HG02623 (cell line): Measurements from ENCODE around the gene ZDHHC11.
"Not testable (repeated sequence)": the region's sequence is repeated elsewhere in the genome, so short reads cannot be mapped to it uniquely, and the experiment has no call there.

Experiments used
- ATAC-seq: cut with Tn5 transposase; IDR thresholded peaks from one replicate; pipeline ENCODE4 v1.9.1; 2021; ENCODE audit warnings: moderate library complexity; ENCODE audit not compliant: unreplicated experiment

Gene ZDHHC11

GRCh38 chr5:778967-779366 is 71.8 kb downstream of the ZDHHC11 start:
- not testable (repeated sequence) for ATAC-seq

DNA sequence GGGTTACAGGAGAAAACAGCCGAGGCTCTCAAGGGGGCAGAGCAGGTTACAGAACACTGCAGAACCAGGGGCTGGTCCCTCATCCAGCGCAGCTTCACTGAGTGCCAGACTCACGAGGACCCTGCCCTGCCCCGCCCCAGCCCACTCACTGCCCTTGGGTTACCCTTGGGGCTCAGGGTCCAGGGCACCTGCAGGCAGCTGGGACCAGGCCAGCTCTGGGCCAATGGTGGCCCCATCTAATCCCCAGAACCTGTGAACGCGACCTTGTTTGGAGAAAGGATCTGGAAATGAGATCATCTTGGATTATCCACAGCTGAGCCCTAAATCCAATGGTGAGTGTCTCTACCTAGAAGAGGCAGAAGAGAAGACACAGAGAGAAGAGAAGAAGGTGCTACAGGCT is 72.4 kb downstream of the ZDHHC11 start:
- not testable (repeated sequence) for ATAC-seq

DNA sequence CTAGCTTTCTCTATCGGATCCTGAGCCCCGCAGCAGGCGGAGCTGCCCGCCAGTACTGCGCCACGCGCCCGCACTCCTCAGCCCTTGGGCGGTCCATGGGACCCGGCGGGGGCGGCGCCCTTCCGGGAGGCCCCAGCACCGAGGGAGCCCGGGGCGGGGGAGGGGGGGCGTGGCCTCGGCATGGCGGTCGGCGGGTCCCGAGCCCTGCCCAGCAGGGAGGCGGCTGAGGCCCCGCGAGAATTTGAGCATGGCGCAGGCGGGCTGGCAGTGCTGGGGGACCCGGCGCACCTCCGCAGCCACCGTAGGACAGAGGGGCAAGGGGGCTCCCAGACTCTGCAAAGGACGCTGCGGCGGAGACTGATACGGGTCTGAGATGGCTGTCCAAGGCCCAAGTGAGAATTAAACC is 73.0 kb downstream of the ZDHHC11 start:
- no peak for ATAC-seq

- ATAC-seq: no peak
These were observed 73.7 kb downstream of the ZDHHC11 start for GRCh38 chr5:776862-777711.

DNA sequence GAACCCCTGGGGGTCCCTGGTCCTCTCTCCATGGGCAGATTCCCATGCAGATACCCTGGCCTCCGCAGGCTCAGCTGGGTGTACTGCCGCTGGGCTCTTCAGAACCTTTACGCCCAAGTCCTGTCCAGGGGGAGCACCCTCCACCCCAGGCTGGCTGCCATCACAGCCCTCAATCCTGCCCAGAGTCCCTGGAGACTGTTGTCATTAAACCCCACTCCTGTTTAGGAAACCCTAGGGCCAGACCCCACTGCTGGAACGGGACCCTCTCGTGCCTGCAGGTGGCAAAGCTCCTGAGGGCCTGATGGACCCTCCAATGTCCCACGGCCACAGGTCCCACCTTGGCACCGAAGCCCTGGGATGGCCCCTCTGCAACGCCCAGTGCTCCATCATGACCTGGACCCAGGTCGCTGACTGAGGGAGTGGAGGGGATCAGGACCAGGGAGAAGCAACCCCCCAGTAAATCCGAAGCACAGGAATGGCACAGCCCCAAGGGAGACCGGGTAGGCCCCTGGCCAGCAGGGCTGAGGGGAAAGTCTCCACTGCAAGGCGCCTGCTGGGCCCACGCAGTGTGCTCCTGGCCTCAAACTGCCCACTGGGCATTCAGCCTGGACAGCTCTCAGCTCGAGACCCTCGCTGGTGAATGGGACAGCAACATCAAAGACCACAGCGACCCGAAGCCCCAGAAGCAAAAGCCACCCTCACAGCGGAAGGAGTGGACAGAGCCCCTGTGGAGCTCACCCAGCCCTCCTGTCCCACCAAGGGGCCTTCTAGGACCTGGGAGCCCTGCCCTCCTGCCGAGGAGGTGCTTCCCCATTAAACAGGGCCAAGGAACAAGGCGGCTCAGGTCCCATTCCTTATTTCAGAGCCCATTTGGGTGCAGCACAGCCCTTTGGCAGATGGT is 74.6 kb downstream of the ZDHHC11 start:
- no peak for ATAC-seq

- ATAC-seq: not testable (repeated sequence)
These were observed 75.2 kb downstream of the ZDHHC11 start for GRCh38 chr5:775595-775960.

GRCh38 chr5:774854-775505 is 75.8 kb downstream of the ZDHHC11 start:
- not testable (repeated sequence) for ATAC-seq

DNA sequence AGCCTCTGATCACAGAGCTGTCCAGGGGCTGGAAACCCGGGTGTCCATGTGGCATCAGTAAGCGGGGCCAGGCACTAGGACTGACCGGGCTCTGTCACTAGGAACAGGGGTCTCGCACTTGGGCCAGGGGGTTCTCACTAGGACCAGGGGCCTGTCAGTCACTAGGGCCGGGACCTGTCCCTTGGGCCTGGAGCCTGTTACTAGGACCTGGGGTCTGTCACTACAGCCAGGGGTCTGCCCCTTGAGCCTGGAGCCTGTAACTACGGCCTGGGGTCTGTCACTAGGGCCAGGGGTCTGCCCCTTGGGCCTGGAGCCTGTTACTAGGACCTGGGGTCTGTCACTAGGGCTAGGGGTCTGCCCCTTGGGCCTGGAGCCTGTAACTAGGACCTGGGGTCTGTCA is 76.5 kb downstream of the ZDHHC11 start:
- not testable (repeated sequence) for ATAC-seq

- ATAC-seq: no peak
These were observed 77.1 kb downstream of the ZDHHC11 start for GRCh38 chr5:773517-774264.

DNA sequence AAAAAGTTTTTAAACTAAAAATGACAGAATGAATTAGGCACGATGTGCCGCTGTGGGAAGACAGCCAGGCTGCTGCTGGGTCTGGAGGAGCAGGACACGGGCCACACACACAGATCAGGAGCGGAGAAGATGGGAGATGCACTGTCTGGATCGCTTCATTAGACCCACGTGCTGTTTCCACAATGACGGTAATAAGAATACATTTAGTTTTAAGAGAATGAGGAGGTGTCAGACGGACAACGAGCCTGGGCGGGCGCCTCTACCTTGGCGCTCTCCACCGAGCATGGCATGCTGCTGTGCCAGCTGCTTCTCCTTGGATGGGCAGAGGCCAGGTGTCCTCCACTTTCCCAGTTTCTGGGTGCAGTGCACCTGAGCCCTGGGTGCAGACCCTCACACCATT is 77.9 kb downstream of the ZDHHC11 start:
- not testable (repeated sequence) for ATAC-seq

- ATAC-seq: not testable (repeated sequence)
These were observed 78.3 kb downstream of the ZDHHC11 start for GRCh38 chr5:772547-772890.

DNA sequence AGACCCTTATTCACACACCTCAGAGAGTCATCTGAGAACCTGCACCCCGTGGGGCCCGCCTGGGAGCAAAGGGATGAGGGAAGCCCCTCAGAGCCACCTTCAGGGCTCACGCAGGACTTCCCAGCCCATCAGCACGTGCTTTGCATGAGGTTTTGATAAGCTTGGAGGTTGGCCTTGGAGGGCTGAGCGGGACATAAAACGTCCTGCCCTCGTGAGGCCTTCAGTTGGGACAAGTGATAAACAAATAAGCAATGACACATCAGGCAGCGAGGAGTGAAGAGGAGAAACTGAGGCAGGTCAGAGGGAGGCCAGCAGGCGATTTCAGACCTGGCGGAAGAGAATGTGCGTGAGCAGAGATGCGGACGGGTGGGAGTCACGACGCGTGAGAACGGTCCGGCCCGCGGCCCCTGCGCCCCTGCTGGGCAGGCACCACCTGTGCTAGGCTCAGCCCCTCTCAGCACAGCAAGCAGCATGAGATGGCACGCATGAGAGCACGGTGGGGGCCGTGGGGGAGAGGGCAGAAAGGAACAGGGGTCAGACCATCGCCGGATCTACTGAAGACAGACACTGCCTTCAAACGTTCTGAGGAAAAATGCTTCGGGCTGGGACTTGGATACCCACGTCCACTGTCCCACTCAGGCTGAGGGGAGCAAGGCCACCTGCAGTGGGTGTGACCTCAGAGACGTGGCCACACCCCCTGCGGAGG is 78.8 kb downstream of the ZDHHC11 start:
- not testable (repeated sequence) for ATAC-seq

- ATAC-seq: not testable (repeated sequence)
These were observed 79.6 kb downstream of the ZDHHC11 start for GRCh38 chr5:771087-771781.

DNA sequence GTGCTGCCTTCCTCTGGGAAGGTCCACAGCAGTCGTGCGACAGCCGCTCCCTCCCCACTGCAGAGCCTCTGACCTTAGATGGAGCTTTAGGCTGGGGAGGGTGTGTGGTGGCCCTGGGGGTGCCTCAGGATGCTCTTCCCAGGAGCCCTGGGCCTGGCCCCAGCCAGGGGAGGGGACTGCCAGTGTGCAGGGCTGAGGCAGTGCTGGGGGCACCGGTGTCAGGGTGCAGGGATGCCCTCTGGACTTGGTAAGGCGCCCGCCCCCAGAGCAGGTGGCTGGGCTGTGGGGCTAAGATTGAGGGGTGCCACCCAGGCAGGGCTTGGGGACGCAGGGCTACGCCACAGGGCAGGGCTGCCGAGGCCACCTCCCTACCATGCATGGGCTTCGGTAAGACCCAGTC is 80.2 kb downstream of the ZDHHC11 start:
- not testable (repeated sequence) for ATAC-seq

DNA sequence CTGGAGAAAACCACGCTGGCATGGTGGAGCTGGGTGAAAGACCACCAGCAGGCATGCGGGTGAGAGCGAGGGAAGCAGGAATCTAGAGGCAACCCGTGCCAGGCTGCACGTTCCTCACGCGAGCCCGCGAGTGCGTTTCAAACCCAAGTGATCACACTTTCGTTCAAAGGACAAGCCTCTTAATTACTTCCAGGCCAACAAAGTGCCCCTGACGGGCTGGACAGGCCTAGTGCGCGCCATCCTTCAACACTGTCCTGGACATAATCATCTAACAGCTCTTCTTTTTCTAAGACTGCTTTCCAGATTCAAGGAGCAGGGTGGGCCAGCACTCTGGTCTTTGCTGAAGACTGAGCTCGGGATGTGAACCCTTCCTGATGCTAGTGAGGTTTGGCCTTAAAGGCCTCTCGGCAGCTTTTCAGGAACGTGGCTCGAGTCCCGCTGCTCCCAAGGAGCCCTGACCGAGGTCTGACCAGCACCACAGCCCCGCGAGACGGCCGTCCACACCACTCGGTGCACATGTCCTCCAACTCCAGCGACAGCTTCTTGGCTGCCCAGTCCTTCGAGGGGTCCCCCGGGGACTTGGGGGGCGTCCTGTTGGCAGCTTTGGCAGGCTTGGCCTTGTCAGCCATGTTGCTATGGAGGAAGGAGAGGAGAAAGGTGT is 81.2 kb downstream of the ZDHHC11 start:
- not testable (repeated sequence) for ATAC-seq

- ATAC-seq: no peak
These were observed 83.9 kb downstream of the ZDHHC11 start for GRCh38 chr5:766666-767431.

- ATAC-seq: no peak
These were observed 84.7 kb downstream of the ZDHHC11 start for GRCh38 chr5:765948-766631.
